Measurements from ENCODE around the gene LRRC32.

The LRRC32 gene

GRCh38 chr11:76683161-76684095 lies 12.9 kb upstream of the LRRC32 start:
- TF ChIP-seq, protein P1, sequence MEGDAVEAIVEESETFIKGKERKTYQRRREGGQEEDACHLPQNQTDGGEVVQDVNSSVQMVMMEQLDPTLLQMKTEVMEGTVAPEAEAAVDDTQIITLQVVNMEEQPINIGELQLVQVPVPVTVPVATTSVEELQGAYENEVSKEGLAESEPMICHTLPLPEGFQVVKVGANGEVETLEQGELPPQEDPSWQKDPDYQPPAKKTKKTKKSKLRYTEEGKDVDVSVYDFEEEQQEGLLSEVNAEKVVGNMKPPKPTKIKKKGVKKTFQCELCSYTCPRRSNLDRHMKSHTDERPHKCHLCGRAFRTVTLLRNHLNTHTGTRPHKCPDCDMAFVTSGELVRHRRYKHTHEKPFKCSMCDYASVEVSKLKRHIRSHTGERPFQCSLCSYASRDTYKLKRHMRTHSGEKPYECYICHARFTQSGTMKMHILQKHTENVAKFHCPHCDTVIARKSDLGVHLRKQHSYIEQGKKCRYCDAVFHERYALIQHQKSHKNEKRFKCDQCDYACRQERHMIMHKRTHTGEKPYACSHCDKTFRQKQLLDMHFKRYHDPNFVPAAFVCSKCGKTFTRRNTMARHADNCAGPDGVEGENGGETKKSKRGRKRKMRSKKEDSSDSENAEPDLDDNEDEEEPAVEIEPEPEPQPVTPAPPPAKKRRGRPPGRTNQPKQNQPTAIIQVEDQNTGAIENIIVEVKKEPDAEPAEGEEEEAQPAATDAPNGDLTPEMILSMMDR (IDR thresholded peaks at IDR 0.05), result no peak
- H3K36me3 ChIP-seq, result no peaks in the 10 kb centered on the region
- no peak overlapping the region for H3K27ac ChIP-seq
- peaks cover 14% of the 10 kb centered on the region in 2 experiments for H3K4me1 ChIP-seq (ENCODE audit: control insufficient read depth in 1 of 2, insufficient read depth in 1 of 2, low read depth in 1 of 2, low read length in 1 of 2)
- H3K4me3 ChIP-seq (ENCODE audit: low read depth in 1 of 2, low read length in 1 of 2), result no peak overlapping the region
- peaks cover 53% of the 10 kb centered on the region for H3K27me3 ChIP-seq
- H3K9me3 ChIP-seq, result no peaks in the 10 kb centered on the region

GRCh38 chr11:76682684-76683083 lies 12.1 kb upstream of the LRRC32 start:
- Histone ChIP-seq H3K36me3 (no peaks in the 10 kb centered on the region), H3K27ac (no peak overlapping the region), H3K9me3 (no peaks in the 10 kb centered on the region), H3K27me3 (peaks cover 56% of the 10 kb centered on the region), H3K4me1 (ENCODE audit: control insufficient read depth in 1 of 2, insufficient read depth in 1 of 2, low read depth in 1 of 2, low read length in 1 of 2) (peaks cover 14% of the 10 kb centered on the region in 2 experiments), H3K4me3 (ENCODE audit: low read depth in 1 of 2, low read length in 1 of 2) (no peak overlapping the region)
- TF ChIP-seq, protein P1 (IDR thresholded peaks at IDR 0.05), result no peak

DNA sequence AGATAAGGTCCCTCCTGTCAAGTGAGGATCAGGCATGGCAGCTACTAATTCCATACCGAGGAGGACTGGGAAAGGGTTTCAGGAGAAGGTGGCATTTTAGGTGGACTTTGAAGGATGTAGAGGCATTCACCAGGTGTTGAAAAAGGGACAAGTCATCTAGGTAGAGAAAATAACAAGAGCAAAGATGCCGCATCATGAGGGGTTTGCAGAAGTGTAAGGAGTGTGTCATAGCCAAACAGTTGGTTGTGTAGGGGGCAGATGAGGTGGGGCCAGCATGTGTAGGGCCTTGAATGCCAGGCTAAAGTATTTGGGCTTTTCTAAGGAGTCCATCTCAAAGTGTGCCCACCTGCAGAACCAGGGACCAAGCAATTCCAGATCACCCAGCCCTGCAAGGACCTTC lies 11.6 kb upstream of the LRRC32 start:
- Histone ChIP-seq H3K9me3 (no peaks in the 10 kb centered on the region), H3K4me1 (ENCODE audit: control insufficient read depth in 1 of 2, insufficient read depth in 1 of 2, low read depth in 1 of 2, low read length in 1 of 2) (peaks cover 14% of the 10 kb centered on the region in 2 experiments), H3K27ac (no peak overlapping the region), H3K36me3 (no peaks in the 10 kb centered on the region), H3K4me3 (ENCODE audit: low read depth in 1 of 2, low read length in 1 of 2) (no peak overlapping the region), H3K27me3 (peaks cover 61% of the 10 kb centered on the region)
- TF ChIP-seq, protein P1 (IDR thresholded peaks at IDR 0.05), result no peak

GRCh38 chr11:76680518-76681425 lies 10.2 kb upstream of the LRRC32 start:
- no peaks in the 10 kb centered on the region for H3K36me3 ChIP-seq
- peaks cover under 1 to 3% of the 10 kb centered on the region in 2 experiments for H3K4me1 ChIP-seq (ENCODE audit: control insufficient read depth in 1 of 2, insufficient read depth in 1 of 2, low read depth in 1 of 2, low read length in 1 of 2)
- no peak overlapping the region for H3K27ac ChIP-seq
- peaks cover 67% of the 10 kb centered on the region for H3K27me3 ChIP-seq
- TF ChIP-seq, protein P1 (IDR thresholded peaks at IDR 0.05), result no peak
- no peak overlapping the region for H3K4me3 ChIP-seq (ENCODE audit: low read depth in 1 of 2, low read length in 1 of 2)
- no peaks in the 10 kb centered on the region for H3K9me3 ChIP-seq

GRCh38 chr11:76678321-76678720 lies 7.8 kb upstream of the LRRC32 start:
- Histone ChIP-seq H3K9me3 (no peaks in the 10 kb centered on the region), H3K36me3 (no peaks in the 10 kb centered on the region), H3K27ac (no peak overlapping the region), H3K4me3 (ENCODE audit: low read depth in 1 of 2, low read length in 1 of 2) (no peak overlapping the region), H3K27me3 (peaks cover 90% of the 10 kb centered on the region), H3K4me1 (ENCODE audit: control insufficient read depth in 1 of 2, insufficient read depth in 1 of 2, low read depth in 1 of 2, low read length in 1 of 2) (no peaks in the 10 kb centered on the region)
- TF ChIP-seq, protein P1 (IDR thresholded peaks at IDR 0.05), result no peak

All from neutrophil (primary cell).